Upper lobe of right lung (tissue), 1 donor: ENCODE data around the gene HOXB4. TPM values are rescaled to one million over a fixed set of nuclear protein-coding genes. Genes with fewer than 3 reads are reported as not detected.

Source experiments
- ATAC-seq: fragments of 200-7000 bp; cut with Tn5 transposase; one replicate; pipeline ENCODE4 v1.9.1; 2020; ENCODE audit warnings: mild to moderate bottlenecking, moderate library complexity
- DNase-seq: peaks from one replicate; pipeline ENCODE4 v3.0.0-alpha.2; 2020
- H3K27ac ChIP-seq: fragments of 200-600 bp; one replicate; pipeline ENCODE4 v1.8.0; 2022
- H3K27me3 ChIP-seq: fragments of 200-600 bp; one replicate; pipeline ENCODE4 v1.8.0; 2022; ENCODE audit warnings: mild to moderate bottlenecking
- H3K36me3 ChIP-seq: fragments of 200-600 bp; one replicate; pipeline ENCODE4 v1.8.0; 2022
- H3K4me1 ChIP-seq: fragments of 200-600 bp; one replicate; pipeline ENCODE4 v1.8.0; 2022
- H3K4me3 ChIP-seq: fragments of 200-600 bp; one replicate; pipeline ENCODE4 v1.8.0; 2022; ENCODE audit warnings: mild to moderate bottlenecking
- H3K9me3 ChIP-seq: fragments of 200-600 bp; one replicate; pipeline ENCODE4 v1.8.0; 2022
- CTCF ChIP-seq: fragments of 200-600 bp; IDR thresholded peaks from one replicate; pipeline ENCODE4 v1.8.0; 2022; ENCODE audit warnings: antibody characterized with exemption
- intact Hi-C: fragments of 100-400 bp; cut with DNase I; formaldehyde crosslinking; loops from one replicate; pipeline ENCODE4 v1.11.0; 2022
- total RNA-seq: library from RNA; stranded (reverse); fragmentation: NEBNext Ultra II Directional; extraction: Animal tissue kit (Norgen Biotek cat#: 25700); gene quantifications from one replicate; pipeline ENCODE4 v1.2.1, GENCODE V29; 2021
- donor health status: DM: no; HTN: yes; CAD: no; lungs with severe emphysema.

HOXB4 gene
- total RNA-seq, 1 donor from 2014 or later = 4.9 TPM

GRCh38 chr17:48620461-48621139, 42.5 kb upstream of the HOXB4 start:
- Histone ChIP-seq H3K36me3 (no peaks in the 10 kb centered on the region), H3K27ac (no peak overlapping the region), H3K27me3 (peaks cover 100% of the 10 kb centered on the region), H3K9me3 (no peaks in the 10 kb centered on the region), H3K4me3 (no peak overlapping the region), H3K4me1 (peaks cover 10% of the 10 kb centered on the region)
- DNase-seq (no peak), ATAC-seq (no peak)
- no peak for TF ChIP-seq CTCF
- intact Hi-C loops = loop anchor here (10.0 kb wide), 1 partner anchor 306 kb away; no protein-coding TSS in a partner anchor

- Histone ChIP-seq H3K36me3 (no peaks in the 10 kb centered on the region), H3K4me3 (no peak overlapping the region), H3K27ac (no peak overlapping the region), H3K9me3 (no peaks in the 10 kb centered on the region), H3K27me3 (peaks cover 100% of the 10 kb centered on the region), H3K4me1 (peaks cover 3% of the 10 kb centered on the region)
- DNase-seq = no peak
- no peak for ATAC-seq
- no peak for TF ChIP-seq CTCF
- intact Hi-C loops = loop anchor here (10.0 kb wide), 2 partner anchors 275 to 305 kb away; no protein-coding TSS in a partner anchor
Measured at GRCh38 chr17:48619826-48620449, 41.8 kb upstream of the HOXB4 start.

GRCh38 chr17:48618256-48618896, 40.2 kb upstream of the HOXB4 start:
- intact Hi-C loops = loop anchor here (10.0 kb wide), 1 partner anchor 274 kb away; no protein-coding TSS in a partner anchor
- no peak overlapping the region for H3K4me3 ChIP-seq
- TF ChIP-seq CTCF = peak; percentile 98

GRCh38 chr17:48617471-48618255, 39.5 kb upstream of the HOXB4 start:
- Histone ChIP-seq H3K36me3 (no peaks in the 10 kb centered on the region), H3K27ac (no peak overlapping the region), H3K27me3 (peaks cover 96% of the 10 kb centered on the region), H3K9me3 (no peaks in the 10 kb centered on the region), H3K4me3 (no peak overlapping the region), H3K4me1 (peaks cover 5% of the 10 kb centered on the region)
- TF ChIP-seq CTCF = no peak
- ATAC-seq (no peak), DNase-seq (no peak)
- intact Hi-C loops = loop anchor here (10.0 kb wide), 1 partner anchor 273 kb away; no protein-coding TSS in a partner anchor

More at GRCh38 chr17:48618256-48618896, 40.2 kb upstream of the HOXB4 start:
- Histone ChIP-seq H3K27ac (no peak overlapping the region), H3K36me3 (no peaks in the 10 kb centered on the region), H3K9me3 (no peaks in the 10 kb centered on the region), H3K4me1 (peaks cover 3% of the 10 kb centered on the region), H3K27me3 (peaks cover 100% of the 10 kb centered on the region)
- peak; percentile 92 for DNase-seq
- peak; percentile 95 for ATAC-seq

- H3K27me3 ChIP-seq = peaks cover 96% of the 10 kb centered on the region
- DNase-seq (no peak), ATAC-seq (no peak)
- no peak for TF ChIP-seq CTCF
- H3K4me3 ChIP-seq = no peak overlapping the region
- H3K4me1 ChIP-seq = peaks cover 13% of the 10 kb centered on the region
- H3K9me3 ChIP-seq = no peaks in the 10 kb centered on the region
- no peaks in the 10 kb centered on the region for H3K36me3 ChIP-seq
- H3K27ac ChIP-seq = no peak overlapping the region
- intact Hi-C loops = loop anchor here (10.0 kb wide), 1 partner anchor 272 kb away; no protein-coding TSS in a partner anchor
Measured at GRCh38 chr17:48616717-48617470, 38.7 kb upstream of the HOXB4 start.
